Left cardiac atrium (tissue), 4 donors: ENCODE data around the gene CYP3A4. TPM values are rescaled to one million over a fixed set of nuclear protein-coding genes. Genes with fewer than 3 reads are reported as not detected.
"Not testable (repeated sequence)": the region's sequence is repeated elsewhere in the genome, so short reads cannot be mapped to it uniquely, and the experiment has no call there.

ENCODE experiments used
- ATAC-seq, 2 donors: fragments of 200-7000 bp; cut with Tn5 transposase; one replicate each; pipeline ENCODE4 v1.9.1; 2020; ENCODE audit warnings: mild to moderate bottlenecking in 2 of 2, moderate library complexity in 2 of 2
- DNase-seq: peaks from one replicate; pipeline ENCODE4 v3.0.0-alpha.2; 2020
- intact Hi-C, 2 donors: fragments of 100-400 bp; cut with DNase I; formaldehyde crosslinking; loops; one replicate each; pipeline versions ENCODE4 v1.14.1 to v1.15.1; 2022 to 2023
- total RNA-seq, 2 donors: library from RNA; stranded (reverse); fragmentation: NEBNext Ultra II Directional; extraction: Animal tissue kit (Norgen Biotek cat#: 25700); gene quantifications; one replicate each; pipeline ENCODE4 v1.2.1, GENCODE V29; 2021
- donor health status: DM: no; HTN: yes; CAD: no.
- donor health status: DM: no; HTN: yes; CAD: no; lungs with severe emphysema.
- donor health status: DM: yes; HTN: yes; CAD: no.
- donor health status: Dilated cardiomyopathy.

Gene CYP3A4
- total RNA-seq, 2 donors from 2014 or later, result 0.32 to 0.34 TPM

DNA sequence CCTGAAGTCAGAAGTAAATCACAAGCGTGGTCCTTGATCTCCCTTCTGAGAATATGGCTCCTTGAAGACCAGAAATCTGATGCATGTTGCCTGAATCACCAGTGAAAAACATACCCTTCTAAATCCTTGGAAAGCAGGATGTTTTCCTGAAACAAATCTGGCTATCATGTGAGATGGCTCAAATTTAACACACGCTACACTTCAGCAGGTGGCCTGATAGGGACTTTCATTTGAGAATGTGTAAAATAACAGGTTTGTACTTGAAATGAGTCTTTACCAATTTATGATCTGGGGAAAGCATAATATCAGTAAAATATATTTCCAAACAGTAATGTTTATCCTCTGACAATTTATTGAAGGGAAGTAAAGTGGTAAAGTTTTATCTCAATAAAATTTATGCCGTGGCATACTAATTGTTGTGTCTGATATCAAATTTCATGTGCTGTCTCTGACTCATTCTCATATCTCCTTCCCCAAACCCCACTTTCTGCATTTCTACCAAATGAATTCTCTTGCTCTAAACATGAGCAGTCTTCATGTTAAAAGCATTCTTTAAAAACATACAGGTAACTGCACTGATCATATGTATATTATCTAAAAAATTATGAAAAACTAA lies 17.4 kb downstream of the CYP3A4 start:
- ATAC-seq (no peak), DNase-seq (no peak)
- intact Hi-C loops, result no loop called here

DNA sequence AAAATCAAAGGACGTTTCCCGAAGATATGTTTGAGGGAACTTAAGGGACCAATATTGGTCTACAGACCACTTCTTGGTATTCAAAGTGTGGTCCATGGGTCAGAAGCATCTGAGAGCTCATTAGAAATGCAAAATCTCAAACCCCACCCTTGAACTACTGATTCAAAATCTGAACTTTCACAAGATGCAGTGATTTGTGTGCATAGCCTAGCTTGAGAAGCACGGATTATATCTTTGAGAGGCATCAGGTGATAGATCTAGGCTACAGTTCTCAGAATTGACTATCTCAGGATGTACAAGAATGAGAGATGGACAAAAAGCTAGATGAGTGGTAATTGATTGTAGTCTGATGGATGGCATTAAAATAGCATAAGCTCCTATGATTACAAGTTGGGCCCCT lies 19.5 kb downstream of the CYP3A4 start:
- no peak for DNase-seq
- intact Hi-C loops, result no loop called here

DNA sequence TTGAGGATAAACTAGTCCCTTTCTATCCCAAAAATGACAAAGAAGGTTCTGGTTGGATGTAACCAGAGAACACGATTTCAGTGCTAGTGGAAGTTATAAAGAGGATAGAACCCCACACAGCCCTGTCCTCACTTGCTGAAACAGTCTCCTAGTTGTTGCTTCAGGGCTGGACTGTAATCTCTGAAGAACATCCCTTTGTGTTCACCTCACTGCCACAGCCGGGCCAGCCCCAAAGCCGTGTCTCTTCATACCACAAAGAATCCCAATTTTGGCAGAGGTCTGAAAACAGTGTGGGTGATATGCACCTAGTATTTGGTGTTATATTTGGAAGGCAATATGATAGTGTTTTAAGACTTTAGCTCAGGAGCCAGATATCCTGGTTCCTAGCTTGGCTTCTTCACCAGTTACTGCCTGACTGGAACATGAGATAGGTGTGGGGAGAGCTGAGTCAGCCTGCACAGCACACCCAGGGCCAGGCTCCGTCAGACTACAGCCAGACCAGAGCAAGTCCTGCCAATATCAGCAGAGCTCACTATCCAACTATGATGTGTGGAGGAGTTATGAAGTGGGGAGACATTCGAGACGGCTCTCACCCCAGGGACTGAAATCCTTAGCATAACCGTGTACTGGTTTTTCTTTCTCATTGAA lies 21.2 kb downstream of the CYP3A4 start:
- ATAC-seq (peak; percentile 92 to 100), DNase-seq (peak; percentile 53)
- intact Hi-C loops, result no loop called here

More for the DNA sequence above, 19.5 kb downstream of the CYP3A4 start:
- ATAC-seq, result no peak

DNA sequence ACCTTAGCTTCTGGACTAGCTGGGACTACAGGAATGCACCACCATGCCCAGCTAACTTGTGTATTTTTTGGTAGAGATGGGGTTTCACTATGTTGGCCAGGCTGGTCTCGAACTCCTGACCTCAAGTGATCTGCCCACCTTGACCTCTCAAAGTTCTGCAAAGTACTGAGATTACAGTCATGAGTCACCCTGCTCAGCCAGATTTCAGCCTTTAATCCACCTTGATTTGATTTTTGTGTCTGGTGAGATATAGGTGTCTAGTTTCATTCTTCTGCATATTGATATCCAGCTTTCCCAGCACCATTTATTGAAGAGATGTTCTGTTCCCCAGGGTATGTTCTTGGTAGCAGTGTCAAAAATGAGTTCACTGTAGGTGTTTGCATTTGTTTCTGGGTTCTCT lies 28.9 kb downstream of the CYP3A4 start:
- intact Hi-C loops, result no loop called here
- DNase-seq, result no peak
- no peak for ATAC-seq

DNA sequence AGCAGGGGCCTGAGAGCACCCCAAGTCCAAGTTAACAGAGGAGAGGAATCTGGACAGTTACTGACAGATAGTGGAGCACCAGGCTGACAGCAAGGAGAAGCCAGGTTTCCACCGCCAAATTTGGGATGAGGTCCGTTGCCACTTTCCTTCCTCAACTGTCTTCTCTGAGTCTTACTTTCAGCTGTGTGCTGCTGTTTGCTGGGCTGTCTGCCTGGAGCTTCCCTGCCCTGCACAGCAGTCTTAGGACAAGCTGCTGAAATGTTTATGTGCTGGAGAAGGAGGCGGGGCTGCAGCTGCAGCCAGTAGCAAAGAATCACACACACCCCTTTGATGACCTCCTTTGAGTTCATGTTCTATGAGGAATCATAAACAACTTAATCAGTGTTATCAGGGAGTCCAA lies 31.6 kb downstream of the CYP3A4 start:
- DNase-seq, result no peak
- peak in 1 of 2 donors; percentile 70 for ATAC-seq
- intact Hi-C loops, result no loop called here

DNA sequence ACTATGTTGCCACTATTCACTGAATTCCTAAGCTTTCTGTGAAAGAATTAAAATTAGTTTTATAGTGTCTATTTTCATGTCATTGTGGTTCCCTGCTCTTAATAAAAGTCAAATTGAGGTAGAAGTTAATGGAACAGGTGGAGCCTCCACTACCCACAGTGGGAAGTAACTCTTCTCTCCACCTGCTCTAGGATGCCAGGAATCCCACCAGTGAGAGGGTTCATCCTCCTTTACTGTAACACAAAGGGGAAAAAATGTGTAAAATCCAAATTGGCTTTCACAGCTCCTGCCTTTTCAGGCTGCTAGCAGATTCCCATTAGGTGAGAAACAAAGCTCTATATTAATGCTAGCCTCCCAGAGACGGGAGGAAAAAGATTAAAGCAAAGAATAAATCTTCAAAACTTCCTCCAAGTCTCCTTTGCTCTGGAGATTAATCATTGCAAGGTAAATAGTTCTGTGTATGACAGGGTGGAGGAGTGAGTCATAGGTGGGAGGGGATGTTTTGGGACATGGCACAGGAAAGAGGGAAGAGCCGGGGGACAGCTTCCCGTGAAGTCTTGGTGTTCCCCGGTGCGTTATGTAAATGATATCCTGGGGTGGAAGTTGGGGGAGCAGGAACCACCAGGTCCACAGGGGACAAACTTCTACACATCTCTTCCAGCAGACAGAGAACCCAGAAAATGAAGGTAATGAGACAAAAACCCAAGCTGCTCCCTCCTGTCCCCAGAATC lies 32.5 kb downstream of the CYP3A4 start:
- DNase-seq, intact Hi-C loops: not testable (repeated sequence)
- ATAC-seq, result peak in 1 of 2 donors; percentile 60

DNA sequence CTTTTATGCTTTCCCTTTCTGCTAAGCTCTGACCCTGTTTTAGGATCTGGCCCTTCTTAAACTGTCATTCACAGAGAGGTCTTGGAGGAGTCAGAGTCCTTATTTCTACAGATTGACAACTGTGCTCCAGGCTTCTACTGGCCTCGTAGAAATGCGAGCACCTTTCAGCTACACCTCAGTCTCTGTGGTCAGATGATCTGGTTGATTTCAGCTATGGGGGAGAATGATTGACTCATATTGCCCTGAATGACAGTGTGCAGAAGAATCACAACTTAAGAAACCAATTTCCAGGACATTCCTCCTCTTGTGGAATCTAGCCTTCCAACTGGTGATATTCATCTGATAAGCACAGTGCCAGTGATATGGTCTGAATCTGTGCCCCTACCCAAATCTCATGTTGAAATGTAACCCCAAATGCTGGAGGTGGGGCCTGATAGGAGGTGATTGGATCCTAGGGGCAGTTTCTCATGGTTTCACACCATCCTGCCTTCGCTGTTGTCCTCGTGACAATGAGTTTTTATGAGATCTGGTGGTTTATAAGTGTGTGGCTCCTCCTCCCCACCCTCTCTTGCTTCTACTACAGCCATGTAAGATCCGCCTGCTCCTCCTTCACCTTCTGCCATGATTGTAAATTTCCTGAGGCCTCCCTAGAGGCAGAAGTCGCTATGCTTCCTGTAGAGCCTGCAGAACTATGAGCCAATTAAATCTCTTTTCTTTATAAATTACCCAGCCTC lies 35.0 kb downstream of the CYP3A4 start:
- DNase-seq, result no peak
- no peak for ATAC-seq
- intact Hi-C loops, result no loop called here

DNA sequence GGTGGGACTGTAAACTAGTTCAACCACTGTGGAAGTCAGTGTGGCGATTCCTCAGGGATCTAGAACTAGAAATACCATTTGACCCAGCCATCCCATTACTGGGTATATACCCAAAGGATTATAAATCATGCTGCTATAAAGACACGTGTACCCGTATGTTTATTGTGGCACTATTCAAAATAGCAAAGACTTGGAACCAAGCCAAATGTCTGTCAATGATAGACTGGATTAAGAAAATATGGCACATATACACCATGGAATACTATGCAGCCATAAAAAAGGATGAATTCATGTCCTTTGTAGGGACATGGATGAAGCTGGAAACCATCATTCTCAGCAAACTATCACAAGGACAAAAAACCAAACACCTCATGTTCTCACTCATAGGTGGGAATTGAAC lies 37.1 kb downstream of the CYP3A4 start:
- ATAC-seq, DNase-seq, intact Hi-C loops: not testable (repeated sequence)

DNA sequence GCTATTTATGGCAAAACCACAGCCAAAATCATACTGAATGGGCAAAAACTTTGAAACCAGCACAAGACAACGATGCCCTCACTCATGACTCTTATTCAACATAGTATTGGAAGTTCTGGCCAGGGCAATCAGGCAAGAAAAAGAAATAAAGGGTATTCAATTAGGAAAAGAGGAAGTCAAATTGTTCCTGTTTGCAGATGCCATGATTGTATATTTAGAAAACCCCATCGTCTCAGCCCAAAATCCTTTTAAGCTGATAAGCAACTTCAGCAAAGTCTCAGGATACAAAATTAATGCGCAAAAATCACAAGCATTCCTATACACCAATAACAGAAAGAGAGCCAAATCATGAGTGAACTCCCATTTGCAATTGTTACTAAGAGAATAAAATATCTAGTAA lies 38.6 kb downstream of the CYP3A4 start:
- intact Hi-C loops, DNase-seq, ATAC-seq: not testable (repeated sequence)

DNA sequence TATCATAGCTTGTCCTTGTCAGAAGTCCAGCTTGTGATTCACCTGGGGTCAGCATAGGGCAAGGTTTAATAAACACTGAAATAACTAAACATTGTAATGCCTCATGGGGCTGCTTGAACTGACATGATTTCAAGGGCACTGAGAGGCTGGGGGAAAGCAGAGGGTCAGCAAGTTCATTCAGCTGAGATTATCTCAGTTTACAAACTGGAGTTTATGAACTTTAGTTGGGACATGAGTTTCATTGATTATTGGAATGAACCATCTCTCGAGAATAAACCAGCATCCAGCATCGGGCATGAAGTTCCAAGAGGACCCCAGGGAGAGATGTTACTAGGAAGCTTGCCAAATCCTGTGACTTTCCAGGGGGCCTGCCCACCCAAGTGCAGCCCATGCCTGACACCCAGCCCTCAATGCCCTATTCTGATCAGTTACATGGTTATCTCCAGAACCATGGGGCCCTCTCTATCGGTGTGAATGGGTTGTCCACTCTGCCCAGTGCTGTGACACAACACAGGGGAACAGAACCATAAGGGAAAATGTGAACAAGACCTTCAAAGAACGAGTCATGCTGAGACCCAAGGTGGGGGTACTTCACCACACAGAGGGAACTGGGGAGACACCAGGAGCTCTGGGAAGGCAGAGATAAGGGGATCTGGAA lies 41.1 kb downstream of the CYP3A4 start:
- intact Hi-C loops, result no loop called here
- ATAC-seq (no peak), DNase-seq (no peak)

DNA sequence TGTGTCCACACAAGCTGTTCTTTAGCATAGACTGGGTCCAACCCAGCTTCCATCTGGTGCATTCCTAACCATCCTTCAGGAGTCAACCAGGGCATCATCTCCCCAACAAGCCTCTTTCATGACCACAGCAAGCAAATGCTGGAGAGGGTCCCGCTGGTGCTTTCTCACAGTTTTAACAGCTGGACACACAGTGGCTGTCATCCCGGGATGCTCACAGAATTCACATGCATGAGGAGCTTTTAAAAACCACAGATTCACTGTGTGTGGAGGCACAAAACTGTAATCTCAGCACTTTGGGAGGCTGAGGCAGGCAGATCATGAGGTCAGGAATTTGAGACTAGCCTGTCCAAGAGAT lies 42.6 kb downstream of the CYP3A4 start:
- DNase-seq, result no peak
- intact Hi-C loops, result no loop called here
- no peak for ATAC-seq

DNA sequence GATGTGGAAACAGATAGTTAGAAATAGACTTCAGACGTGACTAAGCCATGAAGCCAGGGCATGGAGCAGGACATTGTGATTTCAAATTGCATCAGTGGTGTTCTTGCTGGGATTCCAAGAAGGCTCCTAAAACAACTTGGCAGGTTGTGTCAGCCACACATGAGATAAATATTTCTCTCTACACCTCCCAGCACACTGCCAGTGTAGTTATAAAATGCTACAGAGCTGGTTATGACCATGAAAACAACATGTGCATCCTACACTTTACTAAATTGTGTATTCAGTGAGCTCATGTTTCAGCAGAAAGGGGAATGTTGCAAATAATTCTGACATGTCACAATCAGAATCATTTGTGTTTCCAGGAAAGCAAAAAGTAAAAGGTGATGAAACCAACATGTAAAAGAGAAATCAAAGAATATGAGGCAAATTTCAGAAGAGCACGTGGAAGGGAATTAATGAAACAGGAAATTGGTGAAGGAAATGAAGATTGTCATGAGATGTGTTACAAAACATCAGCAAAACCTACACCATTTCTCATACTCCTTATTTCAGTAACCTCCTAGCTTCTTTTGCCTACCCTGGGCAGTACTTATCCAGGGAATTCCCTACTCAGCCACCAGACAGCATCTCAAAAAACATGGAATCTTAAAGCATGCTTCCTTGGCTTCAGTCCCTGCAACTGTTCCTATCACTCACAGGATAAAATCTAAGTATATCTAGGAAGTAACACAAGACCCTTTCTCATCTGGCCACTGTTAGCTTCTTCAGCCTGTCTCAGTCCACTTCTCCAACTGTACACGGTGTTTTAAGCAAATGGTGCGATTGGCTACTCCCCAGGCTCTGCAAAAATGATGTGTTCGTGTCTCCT lies 43.2 kb downstream of the CYP3A4 start:
- intact Hi-C loops, result no loop called here
- ATAC-seq (peak; percentile 81 to 88), DNase-seq (no peak)

DNA sequence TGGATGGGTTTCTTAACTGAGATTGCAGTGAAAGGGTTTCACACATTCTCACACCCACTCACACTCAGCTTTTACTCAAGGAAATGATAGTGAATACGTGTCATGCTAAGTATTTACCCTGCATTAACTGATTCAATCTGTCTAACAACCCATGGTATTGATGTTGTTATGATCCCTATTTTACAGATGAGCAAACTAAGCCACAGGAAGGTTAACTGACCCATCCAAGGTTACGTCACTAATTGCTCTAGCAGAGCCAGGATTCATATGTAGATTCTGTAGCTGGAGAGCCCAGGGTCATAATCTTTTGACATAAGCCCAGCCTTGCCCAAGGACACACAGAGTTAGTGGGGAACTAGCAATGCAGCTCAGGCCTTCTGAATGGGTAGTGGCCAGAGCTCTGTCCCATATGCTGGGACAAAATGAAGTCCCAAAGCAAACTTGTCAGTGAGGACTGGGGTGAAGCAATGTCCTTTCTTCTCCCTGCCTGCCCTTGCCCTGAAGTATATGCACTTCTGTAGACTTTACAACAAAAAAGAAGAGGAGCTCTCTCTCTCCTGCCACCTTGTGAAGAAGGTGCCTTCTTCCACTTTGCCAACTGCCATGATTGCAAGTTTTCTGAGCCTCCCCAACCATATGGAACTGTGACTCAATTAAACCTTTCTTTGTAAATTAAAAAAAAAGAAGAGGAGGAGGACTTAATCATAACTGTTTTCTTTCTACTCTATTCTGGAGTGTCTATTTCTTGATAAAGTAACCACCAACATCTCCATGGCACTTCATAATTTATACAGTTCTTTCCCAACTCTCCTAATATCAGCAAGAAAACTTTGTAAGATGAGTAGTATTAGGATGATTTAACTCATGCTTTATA lies 44.0 kb downstream of the CYP3A4 start:
- ATAC-seq (no peak), DNase-seq (no peak)
- intact Hi-C loops, result no loop called here

DNA sequence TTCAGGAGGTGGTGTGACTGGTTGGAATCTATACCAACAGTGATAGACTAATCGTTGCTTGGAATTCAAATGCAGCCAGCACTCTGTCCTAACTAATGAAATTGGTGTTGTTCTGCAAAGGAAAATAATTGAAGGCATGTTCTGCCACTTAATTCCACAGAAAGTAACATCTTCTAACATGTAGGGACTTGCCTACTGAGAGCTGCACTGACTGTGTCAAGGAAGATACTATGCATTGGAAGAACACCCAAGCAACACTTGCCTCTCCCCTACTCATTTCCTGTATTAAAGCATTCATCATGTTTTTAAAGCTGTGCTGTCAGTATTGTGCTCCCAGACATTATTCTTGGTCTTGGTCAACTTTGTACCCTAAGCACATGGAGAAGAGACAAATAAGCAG lies 46.3 kb downstream of the CYP3A4 start:
- intact Hi-C loops, result no loop called here
- no peak for DNase-seq
- ATAC-seq, result no peak

DNA sequence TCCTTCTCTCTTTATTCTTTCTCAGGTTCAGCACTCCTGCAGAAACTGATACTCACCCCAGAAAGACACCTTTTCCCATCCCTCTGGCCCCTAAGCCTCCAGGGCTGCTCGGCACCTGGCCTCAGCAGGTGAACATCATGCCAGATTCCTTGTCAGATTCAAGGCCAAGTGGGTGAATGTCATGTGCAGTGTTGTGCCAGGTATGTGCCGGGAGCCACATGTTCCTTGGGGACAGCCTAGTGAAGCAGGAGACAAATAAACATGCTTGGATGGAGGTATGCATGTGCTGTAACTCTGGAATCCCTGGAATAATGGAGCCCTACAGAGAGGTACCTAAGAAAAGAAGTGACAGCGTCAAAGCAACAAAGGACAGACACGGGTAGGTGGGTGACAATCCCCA lies 47.3 kb downstream of the CYP3A4 start:
- DNase-seq, intact Hi-C loops, ATAC-seq: not testable (repeated sequence)

DNA sequence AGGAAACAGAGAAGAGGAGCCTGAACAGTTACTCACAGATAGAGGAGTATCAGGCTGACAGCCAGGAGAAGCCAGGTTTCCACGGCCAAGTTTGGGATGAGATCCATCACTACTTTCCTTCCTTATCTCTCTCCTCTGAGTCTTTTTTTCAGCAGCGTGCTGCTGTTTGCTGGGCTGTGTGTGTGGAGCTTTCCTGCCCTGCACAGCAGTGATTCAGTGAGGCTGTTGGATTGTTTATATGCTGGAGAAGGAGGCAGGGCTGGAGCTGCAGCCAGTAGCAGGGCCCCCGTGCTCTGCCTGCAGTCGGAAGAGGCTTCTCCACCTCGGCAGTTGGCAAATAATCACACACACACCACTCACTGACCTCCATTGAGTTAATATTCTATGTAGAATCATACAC lies 49.0 kb downstream of the CYP3A4 start, which contains the start of gene CYP3A7:
Gene CYP3A7, minus strand, starts transcription at position 210 of the 400 bp plus-strand sequence. Its CDS starts 103 bp downstream, at position 107.
- DNase-seq (no peak), ATAC-seq (peak in 1 of 2 donors; percentile 87)
- intact Hi-C loops, result no loop called here

DNA sequence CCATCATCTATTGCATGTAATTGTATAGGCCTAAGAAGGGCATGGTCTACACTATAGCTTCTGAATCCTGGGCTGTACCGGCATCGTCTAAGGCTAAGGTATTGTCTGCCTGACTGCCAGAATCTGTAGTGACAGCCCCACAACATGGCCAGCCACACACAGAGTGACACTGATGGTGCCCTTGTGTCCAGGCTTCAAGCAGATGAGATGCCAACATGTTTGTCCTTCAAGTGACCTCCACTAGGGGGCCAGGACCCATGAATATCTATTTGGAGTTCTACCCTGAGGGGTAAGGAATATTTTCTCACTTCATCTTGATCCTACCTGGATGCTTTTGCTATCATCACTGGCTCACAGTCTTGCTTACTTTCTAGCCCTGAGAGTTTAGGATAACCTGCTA lies 50.5 kb downstream of the CYP3A4 start:
- DNase-seq (no peak), ATAC-seq (no peak)
- intact Hi-C loops, result no loop called here
